GM18861 (cell line): ENCODE data around the gene EHMT2.
"Not testable (repeated sequence)": the region's sequence is repeated elsewhere in the genome, so short reads cannot be mapped to it uniquely, and the experiment has no call there.

ENCODE experiments used
- ATAC-seq: cut with Tn5 transposase; IDR thresholded peaks from one replicate; pipeline ENCODE4 v1.9.1; 2021; ENCODE audit not compliant: unreplicated experiment

The EHMT2 gene

GRCh38 chr6:31844507-31844906 lies 53.0 kb downstream of the EHMT2 start:
- ATAC-seq, result no peak

- no peak for ATAC-seq
Observed at GRCh38 chr6:31842053-31842452, 55.4 kb downstream of the EHMT2 start.

GRCh38 chr6:31839779-31840126 lies 57.7 kb downstream of the EHMT2 start:
- not testable (repeated sequence) for ATAC-seq

GRCh38 chr6:31838968-31839367 lies 58.5 kb downstream of the EHMT2 start:
- ATAC-seq, result no peak

GRCh38 chr6:31838114-31838553 lies 59.4 kb downstream of the EHMT2 start:
- not testable (repeated sequence) for ATAC-seq

GRCh38 chr6:31837369-31838113 lies 60.0 kb downstream of the EHMT2 start:
- ATAC-seq, result no peak

- no peak for ATAC-seq
Observed at GRCh38 chr6:31836474-31837368, 60.8 kb downstream of the EHMT2 start.

GRCh38 chr6:31836047-31836473 lies 61.4 kb downstream of the EHMT2 start:
- no peak for ATAC-seq

- no peak for ATAC-seq
Observed at GRCh38 chr6:31834367-31835250, 62.9 kb downstream of the EHMT2 start.

GRCh38 chr6:31831350-31832215 lies 65.9 kb downstream of the EHMT2 start:
- no peak for ATAC-seq

- ATAC-seq, result no peak
Observed at GRCh38 chr6:31830886-31831335, 66.6 kb downstream of the EHMT2 start.
